Vagina (tissue), 2 donors: ENCODE data around the gene CTU2.

Experiments used
- CTCF ChIP-seq, 3 experiments: fragments of 450-650 bp in 2 of 3; fragments of 200-600 bp in 1 of 3; sonication (generic) in 1 of 3; IDR thresholded peaks; one replicate each; pipeline ENCODE4 v1.5.1; 2017 to 2019; ENCODE audit warnings: antibody characterized with exemption in 3 of 3, mild to moderate bottlenecking in 2 of 3, moderate library complexity in 2 of 3
- POLR2A ChIP-seq, 2 donors: fragments of 450-650 bp; IDR thresholded peaks; one replicate each; pipeline ENCODE4 v1.6.1; 2017; ENCODE audit warnings: antibody characterized with exemption in 2 of 2, mild to moderate bottlenecking in 2 of 2, moderate library complexity in 2 of 2
- POLR2AphosphoS5 ChIP-seq, 2 donors: sonication (generic); formaldehyde crosslinking; IDR thresholded peaks; one replicate each; pipeline ENCODE4 v1.9.0; 2017; ENCODE audit warnings: antibody characterized with exemption in 2 of 2, mild to moderate bottlenecking in 2 of 2, low read depth in 1 of 2; ENCODE audit not compliant: insufficient read depth in 1 of 2

GRCh38 chr16:88700636-88701482, 5.4 kb upstream of the CTU2 start:
- TF ChIP-seq POLR2AphosphoS5 (IDR thresholded peaks at IDR 0.05; ENCODE audit: insufficient read depth in 1 of 2, low read depth in 1 of 2), result peak; percentile 20 to 72
- TF ChIP-seq CTCF (IDR thresholded peaks at IDR 0.05), result no peak
- TF ChIP-seq POLR2A (IDR thresholded peaks at IDR 0.05), result no peak
